ENCODE measurements around the gene DTX3. TPM values are rescaled to one million over a fixed set of nuclear protein-coding genes. Genes with fewer than 3 reads are reported as not detected.

The DTX3 gene
- total and polyA plus RNA-seq, 2 experiments from 2014 or later = 22.8 to 46.6 TPM

GRCh38 chr12:57554897-57555296 lies 49.7 kb upstream of the DTX3 start (continued):
- TF ChIP-seq, protein P1, sequence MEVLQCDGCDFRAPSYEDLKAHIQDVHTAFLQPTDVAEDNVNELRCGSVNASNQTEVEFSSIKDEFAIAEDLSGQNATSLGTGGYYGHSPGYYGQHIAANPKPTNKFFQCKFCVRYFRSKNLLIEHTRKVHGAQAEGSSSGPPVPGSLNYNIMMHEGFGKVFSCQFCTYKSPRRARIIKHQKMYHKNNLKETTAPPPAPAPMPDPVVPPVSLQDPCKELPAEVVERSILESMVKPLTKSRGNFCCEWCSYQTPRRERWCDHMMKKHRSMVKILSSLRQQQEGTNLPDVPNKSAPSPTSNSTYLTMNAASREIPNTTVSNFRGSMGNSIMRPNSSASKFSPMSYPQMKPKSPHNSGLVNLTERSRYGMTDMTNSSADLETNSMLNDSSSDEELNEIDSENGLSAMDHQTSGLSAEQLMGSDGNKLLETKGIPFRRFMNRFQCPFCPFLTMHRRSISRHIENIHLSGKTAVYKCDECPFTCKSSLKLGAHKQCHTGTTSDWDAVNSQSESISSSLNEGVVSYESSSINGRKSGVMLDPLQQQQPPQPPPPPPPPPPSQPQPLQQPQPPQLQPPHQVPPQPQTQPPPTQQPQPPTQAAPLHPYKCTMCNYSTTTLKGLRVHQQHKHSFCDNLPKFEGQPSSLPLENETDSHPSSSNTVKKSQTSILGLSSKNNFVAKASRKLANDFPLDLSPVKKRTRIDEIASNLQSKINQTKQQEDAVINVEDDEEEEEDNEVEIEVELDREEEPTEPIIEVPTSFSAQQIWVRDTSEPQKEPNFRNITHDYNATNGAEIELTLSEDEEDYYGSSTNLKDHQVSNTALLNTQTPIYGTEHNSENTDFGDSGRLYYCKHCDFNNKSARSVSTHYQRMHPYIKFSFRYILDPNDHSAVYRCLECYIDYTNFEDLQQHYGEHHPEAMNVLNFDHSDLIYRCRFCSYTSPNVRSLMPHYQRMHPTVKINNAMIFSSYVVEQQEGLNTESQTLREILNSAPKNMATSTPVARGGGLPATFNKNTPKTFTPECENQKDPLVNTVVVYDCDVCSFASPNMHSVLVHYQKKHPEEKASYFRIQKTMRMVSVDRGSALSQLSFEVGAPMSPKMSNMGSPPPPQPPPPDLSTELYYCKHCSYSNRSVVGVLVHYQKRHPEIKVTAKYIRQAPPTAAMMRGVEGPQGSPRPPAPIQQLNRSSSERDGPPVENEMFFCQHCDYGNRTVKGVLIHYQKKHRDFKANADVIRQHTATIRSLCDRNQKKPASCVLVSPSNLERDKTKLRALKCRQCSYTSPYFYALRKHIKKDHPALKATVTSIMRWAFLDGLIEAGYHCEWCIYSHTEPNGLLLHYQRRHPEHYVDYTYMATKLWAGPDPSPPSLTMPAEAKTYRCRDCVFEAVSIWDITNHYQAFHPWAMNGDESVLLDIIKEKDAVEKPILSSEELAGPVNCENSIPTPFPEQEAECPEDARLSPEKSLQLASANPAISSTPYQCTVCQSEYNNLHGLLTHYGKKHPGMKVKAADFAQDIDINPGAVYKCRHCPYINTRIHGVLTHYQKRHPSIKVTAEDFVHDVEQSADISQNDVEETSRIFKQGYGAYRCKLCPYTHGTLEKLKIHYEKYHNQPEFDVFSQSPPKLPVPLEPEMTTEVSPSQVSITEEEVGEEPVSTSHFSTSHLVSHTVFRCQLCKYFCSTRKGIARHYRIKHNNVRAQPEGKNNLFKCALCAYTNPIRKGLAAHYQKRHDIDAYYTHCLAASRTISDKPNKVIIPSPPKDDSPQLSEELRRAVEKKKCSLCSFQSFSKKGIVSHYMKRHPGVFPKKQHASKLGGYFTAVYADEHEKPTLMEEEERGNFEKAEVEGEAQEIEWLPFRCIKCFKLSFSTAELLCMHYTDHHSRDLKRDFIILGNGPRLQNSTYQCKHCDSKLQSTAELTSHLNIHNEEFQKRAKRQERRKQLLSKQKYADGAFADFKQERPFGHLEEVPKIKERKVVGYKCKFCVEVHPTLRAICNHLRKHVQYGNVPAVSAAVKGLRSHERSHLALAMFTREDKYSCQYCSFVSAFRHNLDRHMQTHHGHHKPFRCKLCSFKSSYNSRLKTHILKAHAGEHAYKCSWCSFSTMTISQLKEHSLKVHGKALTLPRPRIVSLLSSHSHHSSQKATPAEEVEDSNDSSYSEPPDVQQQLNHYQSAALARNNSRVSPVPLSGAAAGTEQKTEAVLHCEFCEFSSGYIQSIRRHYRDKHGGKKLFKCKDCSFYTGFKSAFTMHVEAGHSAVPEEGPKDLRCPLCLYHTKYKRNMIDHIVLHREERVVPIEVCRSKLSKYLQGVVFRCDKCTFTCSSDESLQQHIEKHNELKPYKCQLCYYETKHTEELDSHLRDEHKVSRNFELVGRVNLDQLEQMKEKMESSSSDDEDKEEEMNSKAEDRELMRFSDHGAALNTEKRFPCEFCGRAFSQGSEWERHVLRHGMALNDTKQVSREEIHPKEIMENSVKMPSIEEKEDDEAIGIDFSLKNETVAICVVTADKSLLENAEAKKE (CRISPR knock-in tag; IDR thresholded peaks at IDR 0.05) = no peak
- no peak for TF ChIP-seq CREB1 (CRISPR knock-in tag; IDR thresholded peaks at IDR 0.05; ENCODE audit: low read depth)

- ATAC-seq = no peak
- H3K36me3 Mint-ChIP-seq (ENCODE audit: low read depth) = peaks cover under 1% of the 10 kb centered on the region; the same call in 2 of the 3 replicates
These were observed 45.8 kb upstream of the DTX3 start for GRCh38 chr12:57558864-57559263.

GRCh38 chr12:57560516-57560915 lies 44.1 kb upstream of the DTX3 start:
- no peak overlapping the region for H3K27ac Mint-ChIP-seq
- H3K27me3 Mint-ChIP-seq (ENCODE audit: insufficient read depth, low read depth, poor library complexity) = no peaks in the 10 kb centered on the region
- peaks cover 11% of the 10 kb centered on the region; the same call in 2 of the 3 replicates for H3K36me3 Mint-ChIP-seq (ENCODE audit: low read depth)
- DNase-seq (ENCODE audit: low spot score) (no peak), ATAC-seq (no peak)
- no peak overlapping the region for H3K27ac ChIP-seq (ENCODE audit: low read depth)
- no peaks in the 10 kb centered on the region for H3K9me2 ChIP-seq (ENCODE audit: insufficient read depth)
- peaks cover 16% of the 10 kb centered on the region; the same call in 1 of the 2 replicates for H3K79me2 ChIP-seq (replicated peaks; ENCODE audit: insufficient read depth)
- no peaks in the 10 kb centered on the region; the same call in 1 of the 2 replicates for H3K36me3 ChIP-seq (ENCODE audit: insufficient read depth)
- no peak overlapping the region for H3K4me2 ChIP-seq
- no peak overlapping the region for H3K4me3 Mint-ChIP-seq
- H4K20me1 ChIP-seq (replicated peaks; ENCODE audit: insufficient read depth) = peaks cover 5% of the 10 kb centered on the region; the same call in 1 of the 2 replicates
- no peaks in the 10 kb centered on the region for H3K27me3 ChIP-seq (ENCODE audit: insufficient read depth)
- H3K4me1 ChIP-seq (ENCODE audit: insufficient read depth) = peaks cover 11% of the 10 kb centered on the region; the same call in 1 of the 2 replicates
- no peak overlapping the region for H2AFZ ChIP-seq
- no peak overlapping the region for H3K4me3 ChIP-seq
- peaks cover 8% of the 10 kb centered on the region; the same call in 2 of the 3 replicates for H3K4me1 Mint-ChIP-seq
- no peaks in the 10 kb centered on the region for H3F3A ChIP-seq (replicated peaks; ENCODE audit: low read depth)
- H3K9me3 Mint-ChIP-seq = no peaks in the 10 kb centered on the region
- TF ChIP-seq NANOG (IDR thresholded peaks at IDR 0.05; ENCODE audit: borderline replicate concordance) (no peak), JUNB (IDR thresholded peaks at IDR 0.05; ENCODE audit: unreplicated experiment) (no peak), EZH2 (IDR thresholded peaks at IDR 0.05; ENCODE audit: low read depth, unreplicated experiment) (no peak), STAT1 (IDR thresholded peaks at IDR 0.05; ENCODE audit: unreplicated experiment) (no peak), CREB1 (CRISPR knock-in tag; IDR thresholded peaks at IDR 0.05; ENCODE audit: low read depth) (no peak), CTCF (conservative IDR thresholded peaks at IDR 0.05; ENCODE audit: low read depth in 2 of 2) (no peak)
- TF ChIP-seq, protein P2, sequence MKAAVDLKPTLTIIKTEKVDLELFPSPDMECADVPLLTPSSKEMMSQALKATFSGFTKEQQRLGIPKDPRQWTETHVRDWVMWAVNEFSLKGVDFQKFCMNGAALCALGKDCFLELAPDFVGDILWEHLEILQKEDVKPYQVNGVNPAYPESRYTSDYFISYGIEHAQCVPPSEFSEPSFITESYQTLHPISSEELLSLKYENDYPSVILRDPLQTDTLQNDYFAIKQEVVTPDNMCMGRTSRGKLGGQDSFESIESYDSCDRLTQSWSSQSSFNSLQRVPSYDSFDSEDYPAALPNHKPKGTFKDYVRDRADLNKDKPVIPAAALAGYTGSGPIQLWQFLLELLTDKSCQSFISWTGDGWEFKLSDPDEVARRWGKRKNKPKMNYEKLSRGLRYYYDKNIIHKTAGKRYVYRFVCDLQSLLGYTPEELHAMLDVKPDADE (IDR thresholded peaks at IDR 0.05) = no peak

More at GRCh38 chr12:57558864-57559263, 45.8 kb upstream of the DTX3 start:
- H3K4me2 ChIP-seq = no peak overlapping the region
- H3K9me2 ChIP-seq (ENCODE audit: insufficient read depth) = no peaks in the 10 kb centered on the region
- H3K4me1 Mint-ChIP-seq = peaks cover 12% of the 10 kb centered on the region; the same call in 2 of the 3 replicates
- peaks cover 16% of the 10 kb centered on the region; the same call in 1 of the 2 replicates for H3K79me2 ChIP-seq (replicated peaks; ENCODE audit: insufficient read depth)
- no peak overlapping the region for H3K27ac ChIP-seq (ENCODE audit: low read depth)
- no peaks in the 10 kb centered on the region for H3K9me3 Mint-ChIP-seq
- H3K27me3 ChIP-seq (ENCODE audit: insufficient read depth) = no peaks in the 10 kb centered on the region
- H3K27ac Mint-ChIP-seq = no peak overlapping the region
- no peak for DNase-seq (ENCODE audit: low spot score)
- TF ChIP-seq ZNF114 (CRISPR knock-in tag; IDR thresholded peaks at IDR 0.05) (no peak), JUNB (IDR thresholded peaks at IDR 0.05; ENCODE audit: unreplicated experiment) (no peak)
- peaks cover 18% of the 10 kb centered on the region for H4K20me1 ChIP-seq (replicated peaks; ENCODE audit: insufficient read depth)
- 0 out of 2 replicates have a peak, but pooled peaks cover 4% of the 10 kb centered on the region for H3F3A ChIP-seq (replicated peaks; ENCODE audit: low read depth)
- H3K36me3 ChIP-seq (ENCODE audit: insufficient read depth) = no peaks in the 10 kb centered on the region
- no peak overlapping the region for H3K4me3 Mint-ChIP-seq
- H3K27me3 Mint-ChIP-seq (ENCODE audit: insufficient read depth, low read depth, poor library complexity) = no peaks in the 10 kb centered on the region
- H3K4me1 ChIP-seq (ENCODE audit: insufficient read depth) = peaks cover 12% of the 10 kb centered on the region; the same call in 1 of the 2 replicates
- no peak overlapping the region for H2AFZ ChIP-seq
- H3K4me3 ChIP-seq = no peak overlapping the region

Measured in GM23338 (cell line).